Stimulated activated naive CD8-positive, alpha-beta T cell treated with anti-CD3 and anti-CD28 coated beads, Interleukin-15, amount 100 ng/mL, for 72 hours (primary cell): Measurements from ENCODE around the gene MYLK3.
A peak's percentile ranks its signal among the peaks of the same experiment; 100 is the strongest.
"Not testable (repeated sequence)": the region's sequence is repeated elsewhere in the genome, so short reads cannot be mapped to it uniquely, and the experiment has no call there.

Source experiments
- ATAC-seq: fragments of 150-1000 bp; cut with Tn5 transposase; 2 replicates; pipeline ENCODE4 v1.10.0; 2021; ENCODE audit warnings: mild to moderate bottlenecking, moderate library complexity
- DNase-seq, 2 donors: peaks; one replicate each; pipeline ENCODE4 v3.0.0; 2021 to 2022
- H3K27ac Mint-ChIP-seq, 2 donors: one replicate each; pipeline ENCODE4 v1.8.0; 2022; ENCODE audit warnings: mild to moderate bottlenecking in 2 of 2, mixed read lengths in 2 of 2, moderate library complexity in 2 of 2
- H3K27me3 Mint-ChIP-seq: one replicate; pipeline ENCODE4 v1.8.0; 2022; ENCODE audit warnings: mixed read lengths
- H3K4me1 Mint-ChIP-seq: one replicate; pipeline ENCODE4 v1.8.0; 2022; ENCODE audit warnings: mild to moderate bottlenecking, mixed read lengths
- H3K4me3 Mint-ChIP-seq, 2 donors: one replicate each; pipeline ENCODE4 v1.8.0; 2022; ENCODE audit warnings: mild to moderate bottlenecking in 2 of 2, mixed read lengths in 2 of 2, moderate library complexity in 1 of 2
- H3K9me3 Mint-ChIP-seq, 2 donors: one replicate each; pipeline ENCODE4 v1.8.0; 2022; ENCODE audit warnings: mixed read lengths in 2 of 2

MYLK3 gene

DNA sequence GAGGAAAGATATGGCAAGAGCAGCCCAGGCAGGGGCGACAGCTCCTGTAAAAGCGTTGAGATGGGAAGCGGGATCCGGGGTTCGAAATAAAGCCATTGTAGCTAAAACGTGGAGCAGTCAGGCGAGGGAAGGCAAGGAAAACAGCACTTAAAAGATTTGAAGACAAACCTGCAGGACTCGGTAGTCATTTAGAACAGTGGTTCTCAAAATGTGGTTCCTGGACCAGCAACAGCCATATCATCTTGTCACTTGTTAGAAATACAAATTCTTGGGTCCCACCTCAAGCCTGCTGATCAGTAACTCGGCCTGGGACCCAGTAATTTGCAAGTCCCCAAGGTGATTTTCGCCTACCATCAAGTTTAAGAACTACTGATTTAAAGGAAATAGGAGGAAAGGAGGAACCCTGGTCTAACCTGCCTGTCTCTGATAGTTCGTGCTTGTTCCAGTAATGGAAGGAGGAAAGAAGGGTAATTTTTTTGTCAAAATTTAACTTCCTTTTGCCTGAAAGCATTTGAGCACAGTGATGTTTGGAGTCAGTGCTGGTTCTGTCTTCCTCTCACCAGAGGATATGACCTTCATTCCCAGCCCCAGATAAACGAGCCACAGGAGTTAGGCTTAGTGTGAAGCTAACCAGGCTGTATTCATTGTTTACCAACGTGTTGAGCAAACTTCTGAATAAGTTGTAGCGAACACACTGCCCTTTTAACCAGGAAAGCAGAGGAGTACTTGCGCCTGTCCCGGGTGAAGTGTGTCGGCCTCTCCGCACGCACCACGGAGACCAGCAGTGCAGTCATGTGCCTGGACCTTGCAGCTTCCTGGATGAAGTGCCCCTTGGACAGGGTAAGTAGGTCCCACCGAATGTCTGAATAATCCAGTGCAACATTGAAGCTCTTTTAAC is 57.6 kb downstream of the MYLK3 start:
- H3K4me3 Mint-ChIP-seq: no peak overlapping the region
- H3K27ac Mint-ChIP-seq: no peak overlapping the region
- no peaks in the 10 kb centered on the region for H3K27me3 Mint-ChIP-seq
- DNase-seq: no peak
- ATAC-seq: no peak
- peaks cover 37% of the 10 kb centered on the region for H3K4me1 Mint-ChIP-seq
- H3K9me3 Mint-ChIP-seq: no peaks in the 10 kb centered on the region

DNA sequence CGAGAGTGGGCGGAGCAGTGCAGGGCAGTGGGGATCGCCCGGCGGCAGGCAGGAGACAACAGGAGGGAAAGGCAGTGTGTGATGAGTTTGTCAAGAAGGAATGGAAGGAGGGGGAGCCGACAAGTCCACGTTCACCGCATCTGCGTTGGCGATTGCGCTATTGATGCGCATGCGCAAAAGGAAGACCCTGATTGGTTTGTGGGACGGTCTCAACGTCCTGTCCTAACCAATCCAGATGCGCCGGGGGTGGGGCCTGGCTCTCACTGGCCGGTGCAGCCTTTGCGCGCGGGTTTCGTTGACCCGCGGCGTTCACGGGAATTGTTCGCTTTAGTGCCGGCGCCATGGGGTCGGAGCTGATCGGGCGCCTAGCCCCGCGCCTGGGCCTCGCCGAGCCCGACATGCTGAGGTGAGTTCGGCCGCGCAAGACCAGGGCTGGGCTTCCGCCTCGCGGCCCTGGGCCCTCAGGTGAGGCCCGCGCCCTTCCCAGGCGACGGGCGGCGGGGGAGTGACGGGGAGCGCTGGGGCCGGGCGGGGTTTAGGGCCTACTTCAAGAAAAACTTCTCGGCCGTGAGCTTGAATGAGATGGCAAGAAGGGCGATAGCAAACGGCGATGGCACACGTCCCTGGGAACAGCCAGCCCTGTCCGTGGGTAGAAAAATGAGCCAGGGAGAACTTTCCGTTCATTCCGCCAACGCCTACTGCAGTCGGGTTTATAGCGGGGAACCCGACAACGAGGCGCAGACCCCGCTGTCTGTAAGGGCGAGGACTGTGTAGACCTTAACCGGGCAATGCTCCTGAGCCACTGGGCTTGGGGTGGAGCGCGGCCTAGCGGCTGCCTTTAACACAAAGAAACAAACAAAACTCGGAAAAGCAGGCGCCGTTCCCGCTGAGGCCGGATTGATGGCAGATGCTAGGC is 58.5 kb downstream of the MYLK3 start, which contains the start of gene ORC6:
Gene ORC6, plus strand, starts transcription at position 295 of the 916 bp plus-strand sequence. Its CDS starts 47 bp downstream, at position 342.
- H3K27me3 Mint-ChIP-seq: no peaks in the 10 kb centered on the region
- DNase-seq (peak; percentile 96), ATAC-seq (peak; percentile 87)
- H3K9me3 Mint-ChIP-seq: no peaks in the 10 kb centered on the region
- no peak within 1 kb of the TSS for H3K4me3 Mint-ChIP-seq
- H3K27ac Mint-ChIP-seq: no peak within 1 kb of the TSS
- H3K4me1 Mint-ChIP-seq: peaks cover 45% of the 10 kb centered on the region

DNA sequence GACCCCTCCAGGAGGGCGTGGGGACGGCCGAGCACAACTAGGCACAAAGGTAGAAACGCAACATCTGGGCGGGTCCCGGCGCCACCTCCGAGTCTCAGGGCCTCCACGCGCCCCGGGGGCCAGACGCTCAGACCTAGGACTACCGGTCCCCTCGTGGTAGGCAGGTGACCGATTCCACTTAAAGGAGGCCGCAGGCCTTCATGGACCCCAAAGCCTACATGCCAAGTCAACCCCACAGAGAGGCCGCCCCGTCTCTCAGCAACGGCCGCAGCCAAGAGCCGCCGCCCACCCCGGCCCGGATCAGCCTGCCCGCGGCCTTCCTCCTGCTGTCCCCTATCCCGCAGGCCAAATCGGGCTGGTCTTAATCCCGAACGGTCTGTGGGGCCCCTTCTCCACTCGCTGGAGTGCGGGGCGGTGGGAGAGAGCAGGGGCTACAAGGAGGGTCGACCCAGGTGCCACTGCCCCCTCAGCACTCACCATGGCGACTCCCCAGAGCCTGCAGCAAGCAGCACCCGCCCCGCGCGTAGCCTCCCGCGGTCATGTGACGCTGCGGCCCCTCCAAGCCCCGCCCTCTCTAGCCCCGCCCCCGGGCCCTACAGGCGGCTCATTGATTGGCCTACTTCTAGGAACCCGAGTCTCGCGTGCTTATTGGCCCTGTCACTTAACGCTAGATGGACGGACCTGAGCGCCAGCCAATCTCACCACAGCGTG is 59.3 kb downstream of the MYLK3 start, which contains the start of gene VPS35:
Gene VPS35, minus strand, starts transcription at position 525 of the 711 bp plus-strand sequence. Its CDS starts 45 bp downstream, at position 480.
- peaks cover 49% of the 10 kb centered on the region for H3K4me1 Mint-ChIP-seq
- H3K4me3 Mint-ChIP-seq: no peak within 1 kb of the TSS
- H3K9me3 Mint-ChIP-seq: no peaks in the 10 kb centered on the region
- DNase-seq: peak; percentile 99
- no peak within 1 kb of the TSS for H3K27ac Mint-ChIP-seq
- peak; percentile 91 for ATAC-seq
- no peaks in the 10 kb centered on the region for H3K27me3 Mint-ChIP-seq

DNA sequence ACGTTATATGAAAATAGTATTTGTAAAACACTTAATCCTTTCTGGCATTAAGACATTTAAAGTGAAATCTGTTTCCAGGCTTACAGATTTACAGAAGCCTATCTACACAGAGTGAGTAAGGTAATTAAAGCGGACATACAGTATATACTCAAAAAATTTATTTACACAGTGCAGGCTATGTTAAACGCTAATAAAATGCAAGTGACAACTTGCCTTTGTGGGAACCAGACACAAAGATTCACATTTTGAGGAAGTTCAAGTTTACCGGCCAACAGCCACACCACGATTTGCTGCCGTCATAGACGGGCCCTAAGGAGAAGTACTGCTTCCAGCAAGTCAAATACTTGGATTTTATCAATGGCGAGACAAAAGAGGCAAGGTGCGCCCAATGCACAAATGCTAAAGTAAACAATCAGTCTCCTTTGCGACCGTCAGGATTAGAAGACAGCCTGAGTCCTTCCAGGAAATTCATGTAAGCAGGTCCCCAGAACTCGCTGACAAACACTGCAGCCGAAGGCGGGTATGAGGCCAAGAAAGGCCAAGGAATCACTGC is 60.0 kb downstream of the MYLK3 start:
- Mint-ChIP-seq H3K27me3 (no peaks in the 10 kb centered on the region), H3K4me3 (no peak overlapping the region), H3K9me3 (no peaks in the 10 kb centered on the region), H3K27ac (no peak overlapping the region), H3K4me1 (peaks cover 56% of the 10 kb centered on the region)
- ATAC-seq: no peak
- no peak for DNase-seq

DNA sequence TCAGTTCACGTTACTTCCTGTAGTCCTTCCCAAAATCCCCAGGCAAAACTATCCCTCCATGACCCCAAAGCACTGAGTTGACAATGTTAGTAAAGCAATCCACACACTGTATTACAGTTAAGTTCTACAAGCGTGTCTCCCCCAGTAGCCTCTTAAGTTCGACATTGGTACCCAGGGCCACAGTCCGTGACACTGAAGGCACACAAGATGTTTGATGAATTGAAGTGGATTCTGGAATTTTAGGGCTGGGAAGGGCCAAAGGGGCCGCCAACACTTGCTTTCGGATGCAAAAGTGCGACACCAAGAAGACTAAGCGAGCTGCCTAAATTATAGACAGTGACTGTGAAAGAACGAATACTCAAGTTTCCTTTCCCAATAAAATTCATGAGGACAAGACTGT is 60.7 kb downstream of the MYLK3 start:
- Mint-ChIP-seq H3K9me3 (no peaks in the 10 kb centered on the region), H3K27me3 (no peaks in the 10 kb centered on the region), H3K4me3 (no peak overlapping the region), H3K4me1 (peaks cover 58% of the 10 kb centered on the region), H3K27ac (no peak overlapping the region)
- DNase-seq (no peak), ATAC-seq (no peak)

DNA sequence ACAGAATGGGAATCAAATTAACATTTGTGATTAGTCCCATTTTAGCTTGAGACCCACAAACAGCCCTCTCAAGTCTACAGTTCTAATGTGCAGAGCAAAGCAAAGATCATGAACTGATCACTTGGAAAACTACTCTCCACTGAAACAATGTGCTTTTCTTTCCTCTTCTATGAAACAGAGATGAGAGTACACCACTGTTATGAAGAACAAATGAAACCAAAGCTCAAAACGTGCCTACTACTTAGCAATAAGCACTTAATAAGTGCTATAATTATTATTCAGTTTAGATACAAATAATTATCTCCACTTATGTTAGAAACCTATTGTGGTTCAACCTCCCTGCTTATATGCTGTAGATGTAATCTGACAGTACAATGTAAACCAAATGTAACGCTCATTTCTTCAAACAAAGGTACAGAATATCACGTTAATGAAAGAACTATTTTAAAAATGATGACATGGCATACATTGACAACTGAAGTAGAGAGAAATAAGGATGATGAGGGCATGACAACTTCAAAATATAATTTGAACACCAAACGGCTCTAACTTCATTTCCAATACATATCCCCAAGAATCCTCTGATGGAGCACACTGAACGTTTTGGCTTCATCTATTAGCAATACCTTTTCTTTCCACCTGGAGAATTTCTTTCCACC is 61.2 kb downstream of the MYLK3 start:
- peaks cover 61% of the 10 kb centered on the region for H3K4me1 Mint-ChIP-seq
- no peak overlapping the region for H3K4me3 Mint-ChIP-seq
- ATAC-seq (no peak), DNase-seq (no peak)
- no peaks in the 10 kb centered on the region for H3K27me3 Mint-ChIP-seq
- no peak overlapping the region for H3K27ac Mint-ChIP-seq
- H3K9me3 Mint-ChIP-seq: no peaks in the 10 kb centered on the region

DNA sequence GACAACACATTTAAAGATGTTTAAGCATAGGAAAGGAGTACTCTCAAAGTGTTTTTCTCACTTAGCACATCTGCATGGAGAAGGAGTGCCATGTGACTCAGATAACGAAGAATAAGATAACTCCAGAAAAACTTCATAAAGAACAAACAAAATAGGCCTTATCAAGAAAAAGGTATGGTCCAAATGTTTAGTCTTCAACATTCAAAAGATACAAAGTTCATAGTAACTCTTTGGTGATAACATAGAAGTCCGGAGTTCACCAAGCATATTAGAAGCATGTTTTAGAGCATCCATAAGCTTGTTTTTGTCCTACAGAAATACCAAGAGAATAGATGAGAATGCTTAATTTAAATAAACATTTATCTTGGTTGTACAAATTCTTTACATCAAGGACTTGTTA is 66.3 kb downstream of the MYLK3 start:
- H3K4me3 Mint-ChIP-seq, H3K27ac Mint-ChIP-seq, H3K27me3 Mint-ChIP-seq, ATAC-seq, DNase-seq, H3K9me3 Mint-ChIP-seq: not testable (repeated sequence)
- H3K4me1 Mint-ChIP-seq: peaks cover 36% of the 10 kb centered on the region

DNA sequence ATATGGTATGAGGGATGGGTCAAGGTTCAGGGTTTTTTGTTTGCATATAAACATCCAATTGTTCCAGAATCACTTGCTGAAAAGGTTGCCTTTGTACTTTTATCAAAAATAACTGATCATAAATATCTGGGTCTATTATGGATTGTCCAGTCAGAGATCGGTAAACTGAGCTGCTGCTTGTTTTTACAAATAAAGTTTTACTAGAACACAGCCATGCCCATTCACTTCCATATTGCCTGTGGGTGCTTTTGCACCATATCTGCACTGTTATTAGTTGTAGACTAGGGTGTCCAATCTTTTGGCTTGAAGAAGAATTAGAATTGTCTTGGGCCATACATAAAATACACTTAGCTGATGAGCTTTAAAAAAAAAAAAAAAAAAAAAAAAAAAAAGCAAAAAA is 70.2 kb downstream of the MYLK3 start:
- H3K4me3 Mint-ChIP-seq, H3K4me1 Mint-ChIP-seq, H3K27ac Mint-ChIP-seq, DNase-seq, H3K9me3 Mint-ChIP-seq, ATAC-seq, H3K27me3 Mint-ChIP-seq: not testable (repeated sequence)

DNA sequence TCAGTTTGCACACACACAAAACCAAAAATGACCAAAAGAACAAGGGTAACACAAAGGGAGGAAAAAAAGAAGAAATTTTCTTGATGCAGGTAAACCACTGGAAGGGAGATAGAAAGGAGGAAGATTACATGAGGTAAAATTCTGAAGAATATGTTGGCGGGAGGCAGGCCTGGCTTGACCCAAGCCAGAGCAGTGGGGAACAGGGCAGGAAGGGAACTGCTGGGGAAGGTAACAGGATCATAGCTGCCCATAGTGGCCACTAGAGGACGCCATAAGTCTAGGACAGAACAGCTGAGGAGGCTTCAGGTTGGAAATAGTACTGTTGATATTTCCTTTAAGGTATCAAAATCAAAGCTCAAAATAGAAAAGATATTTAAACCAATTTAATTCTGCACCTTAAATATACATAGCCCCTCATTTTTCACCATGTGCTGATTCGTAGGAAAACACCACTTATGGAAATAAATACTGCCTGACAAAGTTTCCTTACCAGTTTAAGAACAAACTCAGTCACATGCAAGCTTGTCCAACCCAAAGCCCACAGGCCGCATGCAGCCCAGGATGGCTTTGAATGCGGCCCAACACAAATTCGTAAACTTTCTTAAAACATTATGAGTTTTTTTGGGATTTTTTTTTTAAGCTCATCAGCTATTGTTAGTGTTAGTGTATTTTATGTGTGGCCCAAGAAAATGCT is 74.7 kb downstream of the MYLK3 start:
- H3K4me3 Mint-ChIP-seq: no peak overlapping the region
- H3K27ac Mint-ChIP-seq: no peak overlapping the region
- no peaks in the 10 kb centered on the region for H3K9me3 Mint-ChIP-seq
- peak; percentile 41 to 48 for DNase-seq
- no peaks in the 10 kb centered on the region for H3K27me3 Mint-ChIP-seq
- no peaks in the 10 kb centered on the region for H3K4me1 Mint-ChIP-seq
- peak; percentile 92 for ATAC-seq

DNA sequence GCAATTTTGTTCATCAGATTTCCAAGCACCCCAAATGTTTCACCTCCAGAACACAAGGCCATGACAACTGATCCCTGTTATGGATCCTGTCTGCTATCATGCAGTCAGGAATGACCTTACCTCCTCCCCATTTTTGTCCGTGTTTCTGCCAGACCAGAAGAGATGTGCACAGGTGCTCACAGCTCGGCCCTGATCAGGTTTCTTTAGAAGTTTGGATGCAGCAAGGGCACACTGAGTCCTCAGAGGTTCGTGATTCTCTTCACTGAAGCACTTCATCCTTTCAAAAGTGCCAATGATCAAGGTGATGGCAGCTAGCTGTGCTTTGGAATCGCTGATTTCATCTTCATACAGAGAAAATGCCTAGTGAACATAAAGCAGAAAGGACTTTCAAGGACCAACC is 86.0 kb downstream of the MYLK3 start:
- DNase-seq: no peak
- no peaks in the 10 kb centered on the region for H3K27me3 Mint-ChIP-seq

DNA sequence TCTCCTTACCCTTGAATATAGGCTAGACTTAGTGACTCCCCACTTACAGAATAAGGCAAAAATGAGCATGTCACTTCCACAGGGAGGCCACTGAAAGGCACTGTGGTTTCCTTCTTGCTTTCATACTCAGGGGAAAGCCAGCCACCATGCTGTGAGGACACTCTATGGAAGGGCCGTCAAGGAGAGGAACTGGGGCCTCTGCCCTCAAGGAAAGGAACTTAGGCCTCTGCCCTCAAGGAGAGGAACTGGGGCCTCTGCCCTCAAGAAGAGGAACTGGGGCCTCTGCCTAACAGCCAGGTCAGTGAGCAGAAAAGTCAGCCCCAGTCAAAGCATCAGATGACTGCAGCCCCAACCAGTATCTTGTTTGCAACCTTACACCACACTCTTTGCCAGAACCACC is 89.2 kb downstream of the MYLK3 start:
- Mint-ChIP-seq H3K27me3 (no peaks in the 10 kb centered on the region), H3K27ac (peak overlapping the region in 1 of 2 donors; percentile 82), H3K4me1 (peaks cover 18% of the 10 kb centered on the region), H3K4me3 (peak overlapping the region; percentile 15 to 47), H3K9me3 (no peaks in the 10 kb centered on the region)
- DNase-seq (peak; percentile 3 to 72), ATAC-seq (peak; percentile 98)

More for the DNA sequence above, 86.0 kb downstream of the MYLK3 start:
- no peak for ATAC-seq
- Mint-ChIP-seq H3K4me1 (peaks cover 18% of the 10 kb centered on the region), H3K27ac (peak overlapping the region in 1 of 2 donors; percentile 31), H3K9me3 (no peaks in the 10 kb centered on the region), H3K4me3 (no peak overlapping the region)
